ENCODE data around the gene IMMT.
A peak's percentile ranks its signal among the peaks of the same experiment; 100 is the strongest.

Gene IMMT

GRCh38 chr2:86195808-86196387 lies 636 bp upstream of the IMMT start:
- no peak for DNase-seq

GRCh38 chr2:86194751-86195054 lies 559 bp downstream of the IMMT start:
- no peak for DNase-seq

- peak; percentile 12 for DNase-seq
These were observed 1.2 kb downstream of the IMMT start for GRCh38 chr2:86193901-86194567.

- no peak for DNase-seq
These were observed 5.4 kb downstream of the IMMT start for GRCh38 chr2:86189782-86190416.

GRCh38 chr2:86186431-86186830 lies 8.8 kb downstream of the IMMT start:
- peak; percentile 33 for DNase-seq

- DNase-seq = peak; percentile 58
These were observed 9.6 kb downstream of the IMMT start for GRCh38 chr2:86185517-86186212.

- DNase-seq = no peak
These were observed 18.7 kb downstream of the IMMT start for GRCh38 chr2:86176597-86176996.

- DNase-seq = no peak
These were observed 19.4 kb downstream of the IMMT start for GRCh38 chr2:86175828-86176227.

GRCh38 chr2:86174445-86174844 lies 20.8 kb downstream of the IMMT start:
- DNase-seq = no peak

- DNase-seq = no peak
These were observed 22.7 kb downstream of the IMMT start for GRCh38 chr2:86172610-86173009.

GRCh38 chr2:86171295-86171694 lies 24.0 kb downstream of the IMMT start:
- no peak for DNase-seq

- no peak for DNase-seq
These were observed 24.8 kb downstream of the IMMT start for GRCh38 chr2:86170449-86170848.

GRCh38 chr2:86160156-86160952 lies 34.9 kb downstream of the IMMT start:
- DNase-seq = no peak

- no peak for DNase-seq
These were observed 37.0 kb downstream of the IMMT start for GRCh38 chr2:86158286-86158685.

- DNase-seq = no peak
These were observed 38.2 kb downstream of the IMMT start for GRCh38 chr2:86157009-86157556.

- DNase-seq = no peak
These were observed 44.8 kb downstream of the IMMT start for GRCh38 chr2:86150502-86150901.

GRCh38 chr2:86147793-86148192 lies 47.5 kb downstream of the IMMT start:
- DNase-seq = no peak

GRCh38 chr2:86143926-86144685 lies 51.2 kb downstream of the IMMT start:
- no peak for DNase-seq

- no peak for DNase-seq
These were observed 52.0 kb downstream of the IMMT start for GRCh38 chr2:86143307-86143706.

GRCh38 chr2:86142436-86143257 lies 52.6 kb downstream of the IMMT start:
- DNase-seq = no peak

- no peak for DNase-seq
These were observed 54.3 kb downstream of the IMMT start for GRCh38 chr2:86140969-86141392.
